ENCODE data around the gene PAF1.

Gene PAF1

DNA sequence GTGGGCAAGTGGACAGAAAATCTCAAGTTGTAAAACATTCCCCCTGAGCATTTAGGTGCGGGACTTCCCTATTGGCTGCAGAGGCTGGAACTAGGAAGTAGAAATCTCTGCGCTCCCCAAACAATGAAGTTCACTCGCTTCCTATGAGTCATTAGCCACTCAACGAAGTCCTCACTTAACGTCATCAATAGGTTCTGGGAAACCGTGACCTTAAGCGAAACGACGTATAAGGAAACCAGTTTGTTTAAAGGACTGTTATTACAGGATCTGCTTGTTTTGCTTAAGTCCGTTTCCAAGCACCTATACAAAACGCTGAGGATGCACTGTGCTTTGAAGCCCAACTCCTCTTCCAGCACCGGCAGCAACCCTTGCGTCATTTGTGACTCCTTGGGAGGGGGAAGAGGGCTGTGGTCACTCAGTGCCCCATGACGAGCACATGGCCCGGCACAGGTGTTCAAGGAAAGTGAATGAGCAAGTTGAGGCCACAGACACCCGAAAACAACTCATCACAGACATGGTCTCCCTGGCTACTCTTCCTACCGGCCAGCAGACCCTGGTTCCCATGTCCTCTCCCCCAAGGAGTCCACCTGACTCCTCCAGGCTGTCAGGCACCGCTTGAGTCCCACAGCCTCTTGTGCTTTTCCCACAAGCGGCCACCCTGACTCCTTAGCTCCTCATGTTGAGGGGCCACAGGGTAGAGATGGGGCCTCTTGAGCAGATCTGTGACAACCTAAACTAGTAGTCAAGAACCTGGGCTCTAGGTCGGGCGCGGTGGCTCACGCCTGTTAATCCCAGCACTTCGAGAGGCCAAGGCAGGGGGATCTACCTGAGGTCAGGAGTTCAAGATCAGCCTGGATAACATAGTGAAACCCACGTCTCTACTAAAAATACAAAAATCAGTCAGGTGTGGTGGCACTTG is 40.0 kb upstream of the PAF1 start:
- peak overlapping the region; percentile 60; the same call in 1 of the 2 replicates for H3K27ac ChIP-seq
- H3K9ac ChIP-seq (ENCODE audit: insufficient read length): no peak overlapping the region
- no peaks in the 10 kb centered on the region for H3K9me3 ChIP-seq (ENCODE audit: low read depth, low read length)
- no peak for DNase-seq (ENCODE audit: low read depth, low spot score)
- no peak for TF ChIP-seq EZH2 (IDR thresholded peaks at IDR 0.05)
- TF ChIP-seq POLR2AphosphoS5 (IDR thresholded peaks at IDR 0.05; ENCODE audit: borderline replicate concordance, low read depth, low read length): peak; percentile 54; the same call in 1 of the 2 replicates
- H3K36me3 ChIP-seq (ENCODE audit: insufficient read depth, low read length): peaks cover 36% of the 10 kb centered on the region
- no peak overlapping the region for H3K4me3 ChIP-seq

DNA sequence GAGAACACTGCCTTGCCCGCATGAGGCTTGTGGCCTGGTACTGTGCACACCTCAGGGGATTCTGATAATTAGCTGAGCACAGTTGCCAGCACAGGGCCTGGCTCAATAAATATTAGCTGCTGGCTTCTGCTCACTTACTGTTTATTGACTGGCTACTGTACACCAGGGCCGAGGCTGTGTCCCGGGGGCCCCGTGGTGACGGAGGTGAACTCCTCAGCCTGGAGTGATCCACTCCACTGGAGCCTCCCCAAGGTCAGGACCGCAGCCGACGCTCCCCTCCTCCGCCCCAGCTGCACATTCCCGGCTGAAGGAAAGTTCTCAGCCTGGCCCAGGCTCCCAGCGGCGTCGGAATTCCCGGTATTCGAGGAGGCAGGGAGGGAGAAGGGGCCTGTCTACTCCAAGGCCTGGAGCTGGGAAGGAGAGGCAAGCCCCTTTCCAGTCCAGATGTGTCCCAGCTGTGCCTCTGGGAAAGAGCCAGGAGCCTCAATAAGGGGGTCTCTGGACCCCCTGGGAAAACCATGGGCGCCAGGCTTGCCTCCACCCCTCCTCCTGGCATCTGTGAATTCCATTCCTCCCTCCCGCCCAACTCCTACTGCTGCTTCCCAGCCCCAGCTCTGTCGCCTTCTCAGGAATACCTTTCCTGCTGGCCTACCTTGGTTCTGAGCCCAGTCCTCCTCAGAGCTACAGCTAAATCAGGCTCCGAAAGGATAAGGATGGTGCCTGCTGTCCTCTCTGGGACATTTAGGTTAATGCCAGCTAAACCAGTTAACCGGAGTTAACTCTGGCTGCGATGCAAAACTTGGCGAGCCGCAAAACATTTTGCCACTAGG is 37.6 kb upstream of the PAF1 start:
- H3K36me3 ChIP-seq (ENCODE audit: insufficient read depth, low read length): peaks cover 16% of the 10 kb centered on the region
- H3K9ac ChIP-seq (ENCODE audit: insufficient read length): no peak overlapping the region
- peak overlapping the region; percentile 85 for H3K27ac ChIP-seq
- TF ChIP-seq EZH2 (IDR thresholded peaks at IDR 0.05) (no peak), FOXP2 (optimal IDR thresholded peaks at IDR 0.05; ENCODE audit: control extremely low read depth, extremely low read length, insufficient read depth) (no peak), POLR2AphosphoS5 (IDR thresholded peaks at IDR 0.05; ENCODE audit: borderline replicate concordance, low read depth, low read length) (no peak)
- H3K4me3 ChIP-seq: peak overlapping the region; percentile 45
- DNase-seq (ENCODE audit: low read depth, low spot score): no peak
- no peaks in the 10 kb centered on the region for H3K9me3 ChIP-seq (ENCODE audit: low read depth, low read length)

DNA sequence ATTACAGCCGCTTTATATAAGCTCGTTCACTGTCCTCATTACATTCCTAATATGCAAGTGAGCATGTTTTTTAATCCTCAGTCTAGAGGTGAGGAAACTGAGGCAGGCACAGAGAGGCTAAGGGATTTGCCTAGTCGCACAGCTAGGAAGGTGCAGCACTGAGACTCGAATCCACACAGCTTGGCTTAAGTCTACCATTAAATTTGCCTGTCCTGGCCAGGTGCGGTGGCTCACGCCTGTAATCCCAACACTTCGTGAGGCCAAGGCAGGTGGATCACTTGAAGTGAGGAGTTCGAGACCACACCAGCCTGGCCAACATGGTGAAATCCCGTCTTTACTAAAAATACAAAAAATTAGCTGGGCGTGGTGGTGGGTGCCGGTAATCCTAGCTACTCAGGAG is 36.8 kb upstream of the PAF1 start:
- H3K9ac ChIP-seq (ENCODE audit: insufficient read length): no peak overlapping the region
- TF ChIP-seq FOXP2 (optimal IDR thresholded peaks at IDR 0.05; ENCODE audit: control extremely low read depth, extremely low read length, insufficient read depth) (no peak), POLR2AphosphoS5 (IDR thresholded peaks at IDR 0.05; ENCODE audit: borderline replicate concordance, low read depth, low read length) (no peak), EZH2 (IDR thresholded peaks at IDR 0.05) (no peak)
- no peaks in the 10 kb centered on the region for H3K9me3 ChIP-seq (ENCODE audit: low read depth, low read length)
- no peak for DNase-seq (ENCODE audit: low read depth, low spot score)
- peaks cover 14% of the 10 kb centered on the region for H3K36me3 ChIP-seq (ENCODE audit: insufficient read depth, low read length)
- H3K4me3 ChIP-seq: no peak overlapping the region
- H3K27ac ChIP-seq: no peak overlapping the region

DNA sequence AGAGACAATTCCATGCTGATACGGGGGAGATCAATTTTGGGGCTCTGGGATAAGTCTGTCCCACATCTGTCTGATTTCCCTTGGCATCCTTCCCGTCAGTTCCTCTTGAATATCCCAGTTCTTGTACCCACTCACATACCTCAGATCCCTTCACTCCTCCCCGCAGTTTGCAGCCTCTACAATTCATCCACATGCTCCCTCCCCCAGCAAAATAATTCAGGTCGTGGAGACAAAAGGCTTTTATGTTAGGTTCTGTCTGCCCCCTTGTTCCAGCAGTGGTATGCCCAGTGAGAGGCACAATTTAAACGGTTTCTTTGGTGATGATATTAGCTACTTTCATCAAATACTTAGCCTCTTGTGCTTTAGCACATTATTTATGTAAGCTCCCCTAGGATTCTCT is 35.3 kb upstream of the PAF1 start:
- peaks cover 12% of the 10 kb centered on the region; the same call in 1 of the 2 replicates for H3K36me3 ChIP-seq (ENCODE audit: insufficient read depth, low read length)
- H3K9me3 ChIP-seq (ENCODE audit: low read depth, low read length): no peaks in the 10 kb centered on the region
- no peak for TF ChIP-seq POLR2AphosphoS5 (IDR thresholded peaks at IDR 0.05; ENCODE audit: borderline replicate concordance, low read depth, low read length)
- DNase-seq (ENCODE audit: low read depth, low spot score): no peak
- H3K9ac ChIP-seq (ENCODE audit: insufficient read length): no peak overlapping the region
- H3K27ac ChIP-seq: peak overlapping the region; percentile 42
- H3K4me3 ChIP-seq: no peak overlapping the region

DNA sequence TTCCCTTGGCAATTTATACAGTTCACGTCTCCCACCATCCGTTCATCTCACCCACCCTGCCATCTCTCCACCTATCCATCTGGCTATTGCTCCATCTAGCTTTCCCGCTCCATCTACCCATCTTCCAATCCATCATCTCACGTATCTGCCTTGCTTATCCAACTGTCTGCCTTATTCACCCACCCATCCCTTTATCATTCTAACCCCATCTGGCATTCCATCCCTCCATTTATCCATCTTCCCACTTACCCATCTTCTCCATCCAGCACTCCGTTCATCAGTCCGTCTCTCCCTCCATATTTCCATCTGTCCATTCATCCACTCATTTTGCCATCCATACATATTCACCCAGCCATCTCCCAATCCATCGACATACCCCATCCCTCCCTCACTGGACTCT is 34.8 kb upstream of the PAF1 start:
- TF ChIP-seq POLR2AphosphoS5 (IDR thresholded peaks at IDR 0.05; ENCODE audit: borderline replicate concordance, low read depth, low read length) (no peak; the same call in 1 of the 2 replicates), EZH2 (IDR thresholded peaks at IDR 0.05) (no peak), FOXP2 (optimal IDR thresholded peaks at IDR 0.05; ENCODE audit: control extremely low read depth, extremely low read length, insufficient read depth) (no peak)
- no peak overlapping the region for H3K9ac ChIP-seq (ENCODE audit: insufficient read length)
- no peaks in the 10 kb centered on the region for H3K9me3 ChIP-seq (ENCODE audit: low read depth, low read length)
- H3K4me3 ChIP-seq: no peak overlapping the region
- peaks cover 13% of the 10 kb centered on the region; the same call in 1 of the 2 replicates for H3K36me3 ChIP-seq (ENCODE audit: insufficient read depth, low read length)
- no peak for DNase-seq (ENCODE audit: low read depth, low spot score)
- H3K27ac ChIP-seq: 0 out of 2 replicates have a peak overlapping the region, but pooled peaks have one; percentile 9

DNA sequence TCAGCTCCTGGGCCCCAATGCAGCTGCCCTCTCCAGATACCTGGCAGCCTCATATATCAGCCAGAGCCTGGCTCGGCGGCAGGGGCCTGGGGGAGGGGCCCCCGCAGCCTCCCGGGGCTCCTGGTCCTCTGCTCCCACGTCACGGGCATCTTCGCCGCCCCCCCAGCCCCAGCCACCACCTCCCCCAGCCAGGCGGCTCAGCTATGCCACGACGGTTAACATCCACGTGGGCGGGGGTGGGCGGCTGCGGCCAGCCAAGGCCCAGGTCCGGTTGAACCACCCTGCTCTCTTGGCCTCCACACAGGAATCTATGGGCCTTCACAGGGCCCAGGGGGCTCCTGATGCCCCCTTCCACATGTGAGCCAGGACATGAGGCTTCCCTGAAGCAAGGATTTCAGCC is 34.0 kb upstream of the PAF1 start:
- peaks cover 19% of the 10 kb centered on the region; the same call in 1 of the 2 replicates for H3K36me3 ChIP-seq (ENCODE audit: insufficient read depth, low read length)
- DNase-seq (ENCODE audit: low read depth, low spot score): no peak
- no peak overlapping the region for H3K9ac ChIP-seq (ENCODE audit: insufficient read length)
- TF ChIP-seq EZH2 (IDR thresholded peaks at IDR 0.05) (no peak), POLR2AphosphoS5 (IDR thresholded peaks at IDR 0.05; ENCODE audit: borderline replicate concordance, low read depth, low read length) (no peak), FOXP2 (optimal IDR thresholded peaks at IDR 0.05; ENCODE audit: control extremely low read depth, extremely low read length, insufficient read depth) (no peak)
- no peaks in the 10 kb centered on the region for H3K9me3 ChIP-seq (ENCODE audit: low read depth, low read length)
- H3K4me3 ChIP-seq: no peak overlapping the region
- 0 out of 2 replicates have a peak overlapping the region, but pooled peaks have one; percentile 9 for H3K27ac ChIP-seq

DNA sequence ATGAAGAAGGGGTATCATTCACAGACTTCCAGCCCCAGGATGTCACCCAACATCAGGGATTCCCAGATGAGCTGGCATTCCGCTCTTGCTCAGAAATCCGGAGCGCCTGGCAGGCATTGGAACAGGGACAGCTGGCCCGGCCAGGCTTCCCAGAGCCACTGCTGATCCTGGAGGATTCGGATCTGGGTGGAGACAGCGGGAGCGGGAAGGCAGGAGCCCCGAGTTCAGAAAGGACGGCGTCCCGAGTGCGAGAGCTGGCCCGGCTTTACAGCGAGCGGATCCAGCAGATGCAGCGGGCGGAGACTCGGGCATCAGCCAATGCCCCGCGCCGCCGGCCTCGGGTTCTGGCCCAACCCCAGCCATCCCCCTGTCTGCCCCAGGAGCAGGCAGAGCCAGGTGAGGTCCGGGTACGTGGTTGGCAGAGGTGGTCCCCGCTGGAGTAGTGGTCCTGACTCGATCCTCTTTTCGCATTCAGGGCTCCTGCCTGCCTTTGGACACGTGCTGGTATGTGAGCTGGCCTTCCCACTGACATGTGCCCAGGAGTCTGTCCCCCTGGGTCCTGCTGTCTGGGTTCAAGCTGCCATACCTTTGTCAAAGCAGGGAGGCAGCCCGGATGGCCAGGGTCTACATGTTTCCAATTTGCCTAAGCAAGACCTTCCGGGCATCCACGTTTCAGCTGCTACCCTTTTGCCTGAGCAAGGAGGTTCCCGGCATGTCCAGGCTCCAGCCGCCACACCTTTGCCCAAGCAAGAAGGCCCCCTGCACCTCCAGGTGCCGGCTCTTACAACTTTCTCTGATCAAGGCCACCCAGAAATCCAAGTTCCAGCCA is 32.6 kb upstream of the PAF1 start:
- Histone ChIP-seq H3K36me3 (ENCODE audit: insufficient read depth, low read length) (peaks cover 26% of the 10 kb centered on the region), H3K4me3 (no peak overlapping the region), H3K9me3 (ENCODE audit: low read depth, low read length) (no peaks in the 10 kb centered on the region), H3K27ac (no peak overlapping the region), H3K9ac (ENCODE audit: insufficient read length) (no peak overlapping the region)
- DNase-seq (ENCODE audit: low read depth, low spot score): no peak
- no peak for TF ChIP-seq POLR2AphosphoS5 (IDR thresholded peaks at IDR 0.05; ENCODE audit: borderline replicate concordance, low read depth, low read length)
- TF ChIP-seq FOXP2 (optimal IDR thresholded peaks at IDR 0.05; ENCODE audit: control extremely low read depth, extremely low read length, insufficient read depth): no peak
- TF ChIP-seq EZH2 (IDR thresholded peaks at IDR 0.05): no peak

Data from SK-N-MC (cell line).